Astrocyte of the cerebellum (primary cell): ENCODE results near the gene MYOF.
"Not testable (repeated sequence)": the region's sequence is repeated elsewhere in the genome, so short reads cannot be mapped to it uniquely, and the experiment has no call there.

Experiments used
- DNase-seq: peaks from one replicate; pipeline ENCODE4 v3.0.0-alpha.2; 2011; ENCODE audit warnings: low read depth
- H3K4me3 ChIP-seq: 2 replicates; pipeline ENCODE4 v1.5.1; 2011; ENCODE audit warnings: mild to moderate bottlenecking, low read depth, low read length, moderate library complexity
- in situ Hi-C: cut with HindIII; loops from 2 replicates; pipeline ENCODE4 v1.10.0; 2017; ENCODE audit warnings: low sequenced_read_pairs
- TF ChIP-seq, protein P1 (sequence below): IDR thresholded peaks from 2 replicates; pipeline ENCODE4 v1.5.1; 2012; ENCODE audit warnings: low read length, low read depth, moderate library complexity, mild to moderate bottlenecking; ENCODE audit errors: missing control alignments

The MYOF gene

GRCh38 chr10:93420944-93421825, 60.9 kb downstream of the MYOF start:
- TF ChIP-seq, protein P1, sequence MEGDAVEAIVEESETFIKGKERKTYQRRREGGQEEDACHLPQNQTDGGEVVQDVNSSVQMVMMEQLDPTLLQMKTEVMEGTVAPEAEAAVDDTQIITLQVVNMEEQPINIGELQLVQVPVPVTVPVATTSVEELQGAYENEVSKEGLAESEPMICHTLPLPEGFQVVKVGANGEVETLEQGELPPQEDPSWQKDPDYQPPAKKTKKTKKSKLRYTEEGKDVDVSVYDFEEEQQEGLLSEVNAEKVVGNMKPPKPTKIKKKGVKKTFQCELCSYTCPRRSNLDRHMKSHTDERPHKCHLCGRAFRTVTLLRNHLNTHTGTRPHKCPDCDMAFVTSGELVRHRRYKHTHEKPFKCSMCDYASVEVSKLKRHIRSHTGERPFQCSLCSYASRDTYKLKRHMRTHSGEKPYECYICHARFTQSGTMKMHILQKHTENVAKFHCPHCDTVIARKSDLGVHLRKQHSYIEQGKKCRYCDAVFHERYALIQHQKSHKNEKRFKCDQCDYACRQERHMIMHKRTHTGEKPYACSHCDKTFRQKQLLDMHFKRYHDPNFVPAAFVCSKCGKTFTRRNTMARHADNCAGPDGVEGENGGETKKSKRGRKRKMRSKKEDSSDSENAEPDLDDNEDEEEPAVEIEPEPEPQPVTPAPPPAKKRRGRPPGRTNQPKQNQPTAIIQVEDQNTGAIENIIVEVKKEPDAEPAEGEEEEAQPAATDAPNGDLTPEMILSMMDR = no peak

GRCh38 chr10:93420091-93420490, 62.0 kb downstream of the MYOF start:
- in situ Hi-C loops = no loop called here

More at GRCh38 chr10:93420944-93421825, 60.9 kb downstream of the MYOF start:
- no peak for DNase-seq
- no peak overlapping the region for H3K4me3 ChIP-seq
- in situ Hi-C loops = no loop called here

GRCh38 chr10:93419016-93419415, 63.1 kb downstream of the MYOF start:
- H3K4me3 ChIP-seq, DNase-seq, in situ Hi-C loops: not testable (repeated sequence)

More at GRCh38 chr10:93420091-93420490, 62.0 kb downstream of the MYOF start:
- H3K4me3 ChIP-seq = no peak overlapping the region
- no peak for DNase-seq
- TF ChIP-seq, protein P1 = no peak

DNA sequence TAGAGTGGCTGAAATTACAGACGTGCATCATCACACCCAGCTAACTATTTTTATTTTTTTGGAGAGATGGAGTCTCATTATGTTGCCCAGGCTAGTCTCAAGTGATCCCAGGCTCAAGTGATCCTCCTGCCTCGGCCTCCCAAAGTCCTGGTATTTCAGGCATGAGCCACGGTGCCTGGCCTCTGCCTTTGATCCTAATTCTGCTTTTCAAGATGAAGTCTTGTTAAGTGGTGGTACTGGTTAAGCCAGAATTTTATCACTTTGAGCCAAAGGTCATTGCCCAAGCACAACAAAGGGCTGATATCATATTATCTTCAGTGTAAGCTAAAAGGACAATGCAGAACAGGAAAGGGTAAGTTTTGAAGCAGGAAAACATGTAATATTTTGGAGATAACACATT, 64.2 kb downstream of the MYOF start:
- H3K4me3 ChIP-seq = no peak overlapping the region
- TF ChIP-seq, protein P1 = no peak
- DNase-seq = no peak
- in situ Hi-C loops = no loop called here

- TF ChIP-seq, protein P1 = no peak
- no peak overlapping the region for H3K4me3 ChIP-seq
- DNase-seq = no peak
- in situ Hi-C loops = no loop called here
These were observed 64.9 kb downstream of the MYOF start for GRCh38 chr10:93417266-93417665.

- in situ Hi-C loops = no loop called here
- no peak for DNase-seq
- no peak overlapping the region for H3K4me3 ChIP-seq
- TF ChIP-seq, protein P1 = no peak
These were observed 65.3 kb downstream of the MYOF start for GRCh38 chr10:93416824-93417223.

DNA sequence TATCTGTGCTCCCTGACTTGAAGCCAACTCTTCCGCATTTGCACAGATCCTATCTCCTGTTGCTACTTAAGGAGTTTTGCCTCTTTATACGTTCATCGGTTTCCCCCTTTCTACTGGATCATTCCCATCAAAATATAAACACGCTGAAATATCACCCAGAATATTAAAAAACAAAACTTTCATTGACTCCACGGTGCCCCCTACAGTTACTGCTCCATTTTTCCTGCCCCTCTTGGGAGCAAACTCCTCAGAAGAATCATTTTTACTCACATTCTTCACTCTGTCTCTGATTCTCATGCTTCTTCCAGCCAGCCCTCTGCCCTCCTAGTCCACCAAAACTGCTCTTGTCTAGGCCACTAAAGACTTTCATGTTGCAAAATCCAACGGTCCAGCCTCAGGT, 66.4 kb downstream of the MYOF start:
- in situ Hi-C loops = no loop called here
- TF ChIP-seq, protein P1 = peak; percentile 24
- no peak overlapping the region for H3K4me3 ChIP-seq
- no peak for DNase-seq
